OCI-LY1 (cell line): ENCODE results near the gene SLC39A11.

Experiments
- EZH2 ChIP-seq: fragments of 200-600 bp; sonication (generic), shearing (Covaris generic); IDR thresholded peaks from 2 replicates; pipeline ENCODE4 v1.8.0; 2017; ENCODE audit warnings: borderline replicate concordance, mixed run types, mild to moderate bottlenecking, antibody characterized with exemption, low read length, moderate library complexity, mixed read lengths
- TF ChIP-seq, protein P1 (sequence below): fragments of 200-600 bp; sonication (generic), shearing (Covaris generic); IDR thresholded peaks from 2 replicates; pipeline ENCODE4 v1.5.1; 2017; ENCODE audit warnings: mild to moderate bottlenecking, antibody characterized with exemption, low read length, moderate library complexity, mixed read lengths

- TF ChIP-seq, protein P1, sequence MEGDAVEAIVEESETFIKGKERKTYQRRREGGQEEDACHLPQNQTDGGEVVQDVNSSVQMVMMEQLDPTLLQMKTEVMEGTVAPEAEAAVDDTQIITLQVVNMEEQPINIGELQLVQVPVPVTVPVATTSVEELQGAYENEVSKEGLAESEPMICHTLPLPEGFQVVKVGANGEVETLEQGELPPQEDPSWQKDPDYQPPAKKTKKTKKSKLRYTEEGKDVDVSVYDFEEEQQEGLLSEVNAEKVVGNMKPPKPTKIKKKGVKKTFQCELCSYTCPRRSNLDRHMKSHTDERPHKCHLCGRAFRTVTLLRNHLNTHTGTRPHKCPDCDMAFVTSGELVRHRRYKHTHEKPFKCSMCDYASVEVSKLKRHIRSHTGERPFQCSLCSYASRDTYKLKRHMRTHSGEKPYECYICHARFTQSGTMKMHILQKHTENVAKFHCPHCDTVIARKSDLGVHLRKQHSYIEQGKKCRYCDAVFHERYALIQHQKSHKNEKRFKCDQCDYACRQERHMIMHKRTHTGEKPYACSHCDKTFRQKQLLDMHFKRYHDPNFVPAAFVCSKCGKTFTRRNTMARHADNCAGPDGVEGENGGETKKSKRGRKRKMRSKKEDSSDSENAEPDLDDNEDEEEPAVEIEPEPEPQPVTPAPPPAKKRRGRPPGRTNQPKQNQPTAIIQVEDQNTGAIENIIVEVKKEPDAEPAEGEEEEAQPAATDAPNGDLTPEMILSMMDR, result no peak
- TF ChIP-seq EZH2, result no peak
Measured at GRCh38 chr17:72921347-72922054, 171.0 kb downstream of the SLC39A11 start.
